Breast epithelium (tissue), 4 donors: ENCODE measurements around the gene DLEC1. TPM values are rescaled to one million over a fixed set of nuclear protein-coding genes. Genes with fewer than 3 reads are reported as not detected.

Source experiments
- DNase-seq, 2 donors: peaks; one replicate each; pipeline ENCODE4 v3.0.0-alpha.2; 2019; ENCODE audit warnings: low spot score in 2 of 2
- H3K27ac ChIP-seq, 2 donors: fragments of 200-600 bp; sonication (generic) in 1 of 2; one replicate each; pipeline ENCODE4 v1.5.1; 2016 to 2019; ENCODE audit warnings: mild to moderate bottlenecking in 1 of 2
- H3K27me3 ChIP-seq, 2 donors: fragments of 200-600 bp; sonication (generic) in 1 of 2; one replicate each; pipeline versions ENCODE4 v1.5.1 to v1.6.0; 2017 to 2019; ENCODE audit warnings: control low read depth in 1 of 2, mild to moderate bottlenecking in 1 of 2
- H3K36me3 ChIP-seq: fragments of 200-600 bp; one replicate; pipeline ENCODE4 v1.5.1; 2019
- H3K4me1 ChIP-seq, 2 donors: fragments of 200-600 bp; sonication (generic); one replicate each; pipeline ENCODE4 v1.5.1; 2016 to 2019; ENCODE audit warnings: control low read depth in 1 of 2
- H3K4me3 ChIP-seq, 3 donors: fragments of 200-600 bp; sonication (generic); 1 replicate in 2 of 3; 2 replicates in 1 of 3; pipeline ENCODE4 v1.5.1; 2016 to 2019; ENCODE audit warnings: mild to moderate bottlenecking in 3 of 3, moderate library complexity in 2 of 3
- H3K9me3 ChIP-seq, 2 donors: fragments of 200-600 bp; sonication (generic) in 1 of 2; one replicate each; pipeline ENCODE4 v1.5.1; 2016 to 2019; ENCODE audit warnings: control low read depth in 1 of 2
- CTCF ChIP-seq, 3 donors: fragments of 450-650 bp; IDR thresholded peaks; one replicate each; pipeline ENCODE4 v1.5.1; 2016 to 2017; ENCODE audit warnings: antibody characterized with exemption in 3 of 3, mild to moderate bottlenecking in 3 of 3, moderate library complexity in 3 of 3
- POLR2A ChIP-seq: fragments of 450-650 bp; IDR thresholded peaks from one replicate; pipeline ENCODE4 v1.6.1; 2016; ENCODE audit warnings: antibody characterized with exemption, mild to moderate bottlenecking, moderate library complexity
- POLR2AphosphoS5 ChIP-seq, 3 donors: sonication (generic); formaldehyde crosslinking; IDR thresholded peaks; one replicate each; pipeline ENCODE4 v1.6.1; 2017; ENCODE audit warnings: antibody characterized with exemption in 3 of 3
- intact Hi-C: fragments of 100-400 bp; cut with DNase I; formaldehyde crosslinking; loops from one replicate; pipeline ENCODE4 v1.15.1; 2023; ENCODE audit warnings: low total_unique reads
- total RNA-seq, 3 donors: library from RNA; depleted of rRNA; stranded (reverse); fragments of >200 nt; gene quantifications; one replicate each; pipeline ENCODE4 v1.1.0, GENCODE V29; 2016

Gene DLEC1
- total RNA-seq, 3 donors from 2014 or later, result 0.98 to 2.0 (median 1.1) TPM

DNA sequence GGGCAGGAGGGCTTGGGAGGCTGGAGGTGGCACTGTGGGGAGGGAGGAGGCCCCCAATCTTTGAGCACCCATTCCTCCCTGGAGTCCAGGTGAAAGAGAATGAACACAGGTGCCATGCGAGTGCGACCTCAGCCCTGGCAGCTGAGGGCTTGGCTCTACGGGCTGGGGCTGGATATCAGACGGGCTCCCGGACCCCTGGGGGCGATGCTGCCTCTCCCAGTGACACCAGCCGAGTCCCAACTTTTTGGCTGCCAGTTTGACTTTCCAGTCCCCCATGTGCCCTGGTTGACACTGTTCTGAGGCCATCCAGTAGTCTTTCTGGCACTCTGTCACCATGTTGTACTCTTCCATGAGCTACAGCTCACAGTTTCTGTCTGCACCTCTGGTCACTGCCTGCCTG, 47.2 kb upstream of the DLEC1 start:
- Histone ChIP-seq H3K4me3 (no peak overlapping the region), H3K4me1 (peaks cover 0 to 3% of the 10 kb centered on the region in 2 donors), H3K9me3 (no peaks in the 10 kb centered on the region), H3K36me3 (no peaks in the 10 kb centered on the region), H3K27ac (no peak overlapping the region), H3K27me3 (no peaks in the 10 kb centered on the region)
- TF ChIP-seq CTCF (IDR thresholded peaks at IDR 0.05) (no peak), POLR2A (no peak), POLR2AphosphoS5 (IDR thresholded peaks at IDR 0.05) (no peak)
- intact Hi-C loops, result no loop called here
- no peak for DNase-seq

GRCh38 chr3:37992271-37993066, 46.5 kb upstream of the DLEC1 start:
- H3K27me3 ChIP-seq, result no peaks in the 10 kb centered on the region
- TF ChIP-seq CTCF (IDR thresholded peaks at IDR 0.05), result no peak
- TF ChIP-seq POLR2A, result no peak
- no peak for TF ChIP-seq POLR2AphosphoS5 (IDR thresholded peaks at IDR 0.05)
- H3K4me1 ChIP-seq, result peaks cover 0 to 3% of the 10 kb centered on the region in 2 donors
- no peaks in the 10 kb centered on the region for H3K36me3 ChIP-seq
- H3K4me3 ChIP-seq, result no peak overlapping the region
- DNase-seq, result no peak
- H3K27ac ChIP-seq, result peak overlapping the region in 1 of 2 donors; percentile 89
- intact Hi-C loops, result no loop called here
- no peaks in the 10 kb centered on the region for H3K9me3 ChIP-seq

DNA sequence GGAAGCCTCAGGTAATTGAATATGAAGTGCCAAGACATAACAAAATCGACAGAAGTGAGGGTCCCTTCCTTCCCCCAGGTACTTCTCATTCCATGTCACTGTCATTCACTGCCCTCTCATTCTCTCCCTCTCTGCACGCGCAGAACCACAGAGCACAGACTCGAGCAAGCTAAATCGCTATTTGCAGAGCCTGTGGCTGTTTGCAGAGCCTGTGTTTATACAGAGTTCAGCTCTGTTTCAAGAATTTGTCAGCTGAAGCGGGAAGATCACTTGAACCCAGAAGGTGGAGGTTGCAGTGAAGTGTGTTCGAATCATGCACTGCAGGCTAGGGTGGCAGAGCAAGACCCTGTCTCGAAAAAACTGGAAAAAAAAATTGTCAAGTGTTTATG, 45.9 kb upstream of the DLEC1 start:
- DNase-seq, result peak in 1 of 2 donors; percentile 46

DNA sequence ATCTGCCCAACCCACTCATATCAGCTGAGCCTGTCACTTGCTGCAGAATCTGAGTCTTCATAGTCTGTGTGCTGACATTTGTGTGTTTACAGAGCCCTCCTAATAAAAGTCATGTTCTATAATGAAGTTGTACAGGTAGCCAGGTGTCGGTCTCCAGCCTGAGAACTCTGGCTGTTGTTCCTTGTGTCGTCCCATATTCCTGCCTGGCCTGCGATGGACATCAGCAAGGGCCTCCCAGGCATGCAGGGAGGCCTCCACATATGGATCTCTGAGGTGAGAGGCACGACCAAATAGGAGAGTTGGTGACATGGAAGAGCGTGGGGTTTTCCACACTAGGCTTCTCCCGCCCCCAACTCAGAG, 45.6 kb upstream of the DLEC1 start:
- Histone ChIP-seq H3K27ac (peak overlapping the region; percentile 81 to 89), H3K27me3 (no peaks in the 10 kb centered on the region), H3K4me1 (peaks cover 4 to 11% of the 10 kb centered on the region in 2 donors), H3K9me3 (no peaks in the 10 kb centered on the region), H3K36me3 (no peaks in the 10 kb centered on the region), H3K4me3 (peak overlapping the region; percentile 52 to 73 (median 68))
- no peak for DNase-seq
- TF ChIP-seq POLR2A (no peak), CTCF (IDR thresholded peaks at IDR 0.05) (no peak), POLR2AphosphoS5 (IDR thresholded peaks at IDR 0.05) (no peak)
- intact Hi-C loops, result no loop called here

More for the DNA sequence above, 45.9 kb upstream of the DLEC1 start:
- Histone ChIP-seq H3K27me3 (no peaks in the 10 kb centered on the region), H3K9me3 (no peaks in the 10 kb centered on the region), H3K36me3 (no peaks in the 10 kb centered on the region), H3K4me3 (no peak overlapping the region), H3K4me1 (peaks cover under 1 to 7% of the 10 kb centered on the region in 2 donors), H3K27ac (peak overlapping the region; percentile 81 to 89)
- intact Hi-C loops, result no loop called here
- TF ChIP-seq POLR2A (no peak), CTCF (IDR thresholded peaks at IDR 0.05) (no peak), POLR2AphosphoS5 (IDR thresholded peaks at IDR 0.05) (no peak)

DNA sequence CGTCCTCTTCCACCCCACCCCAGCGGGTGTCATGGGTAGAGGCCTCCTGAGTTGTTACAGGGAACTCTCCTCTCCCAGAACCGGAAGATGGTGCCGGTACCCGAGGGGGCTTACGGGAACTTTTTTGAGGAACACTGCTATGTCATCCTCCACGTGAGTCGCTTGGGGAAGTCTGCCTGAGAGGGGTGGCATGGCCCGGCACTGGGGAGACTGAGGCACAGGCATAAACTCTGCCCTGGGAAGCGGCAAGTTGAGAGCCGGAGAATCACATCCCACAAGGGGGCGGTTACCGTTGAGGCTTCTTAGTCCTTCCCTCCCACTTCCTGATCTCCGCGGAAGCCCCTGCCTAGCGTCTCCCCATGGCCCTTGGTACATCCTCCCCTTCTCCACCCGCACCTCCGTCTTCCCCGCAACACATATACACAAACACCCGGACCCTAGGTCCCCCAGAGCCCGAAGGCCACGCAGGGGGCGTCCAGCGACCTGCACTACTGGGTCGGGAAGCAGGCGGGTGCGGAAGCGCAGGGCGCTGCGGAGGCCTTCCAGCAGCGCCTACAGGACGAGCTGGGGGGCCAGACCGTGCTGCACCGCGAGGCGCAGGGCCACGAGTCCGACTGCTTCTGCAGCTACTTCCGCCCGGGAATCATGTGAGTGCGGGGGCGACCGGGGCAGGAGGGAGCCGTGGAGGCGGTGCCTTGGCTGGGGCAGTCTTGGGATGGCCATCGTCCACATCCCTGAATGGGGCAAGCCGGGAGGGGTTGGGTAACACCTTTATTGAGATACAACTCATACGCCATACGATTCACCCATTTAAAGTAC, 45.0 kb upstream of the DLEC1 start:
- Histone ChIP-seq H3K4me1 (peaks cover 7 to 12% of the 10 kb centered on the region in 2 donors), H3K9me3 (no peaks in the 10 kb centered on the region), H3K27me3 (no peaks in the 10 kb centered on the region), H3K27ac (peak overlapping the region; percentile 81 to 89), H3K4me3 (peak overlapping the region; percentile 52 to 73 (median 68)), H3K36me3 (no peaks in the 10 kb centered on the region)
- intact Hi-C loops, result no loop called here
- peak; percentile 63 to 73 for DNase-seq
- TF ChIP-seq POLR2AphosphoS5 (IDR thresholded peaks at IDR 0.05) (peak; percentile 34 to 95 (median 64)), POLR2A (peak; percentile 63), CTCF (IDR thresholded peaks at IDR 0.05) (no peak)
